H1 (cell line): Measurements from ENCODE around the gene STAM.

Experiments used
- BRCA1 ChIP-seq: IDR thresholded peaks from 2 replicates; pipeline ENCODE4 v1.6.1; 2012; ENCODE audit warnings: low read depth, low read length, improper control_type of control experiment
- POLR2AphosphoS5 ChIP-seq: IDR thresholded peaks from 2 replicates; pipeline ENCODE4 v1.6.1; 2011; ENCODE audit warnings: low read depth, low read length
- TF ChIP-seq, protein P1 (sequence below), 3 experiments: IDR thresholded peaks; 1 replicate in 2 of 3; 2 replicates in 1 of 3; pipeline versions ENCODE4 v1.5.1 to v1.6.1; 2011; ENCODE audit warnings: low read length in 3 of 3, mild to moderate bottlenecking in 3 of 3, inconsistent platforms in 2 of 3, low read depth in 1 of 3, moderate library complexity in 1 of 3; ENCODE audit not compliant: insufficient read depth in 1 of 3; ENCODE audit errors: control extremely low read depth in 1 of 3
- TF ChIP-seq, protein P2 (sequence below): IDR thresholded peaks from 2 replicates; pipeline ENCODE4 v1.6.1; 2011; ENCODE audit warnings: low read depth, mild to moderate bottlenecking, low read length; ENCODE audit not compliant: insufficient read depth

GRCh38 chr10:17689137-17689536, 45.2 kb downstream of the STAM start:
- TF ChIP-seq, protein P1, sequence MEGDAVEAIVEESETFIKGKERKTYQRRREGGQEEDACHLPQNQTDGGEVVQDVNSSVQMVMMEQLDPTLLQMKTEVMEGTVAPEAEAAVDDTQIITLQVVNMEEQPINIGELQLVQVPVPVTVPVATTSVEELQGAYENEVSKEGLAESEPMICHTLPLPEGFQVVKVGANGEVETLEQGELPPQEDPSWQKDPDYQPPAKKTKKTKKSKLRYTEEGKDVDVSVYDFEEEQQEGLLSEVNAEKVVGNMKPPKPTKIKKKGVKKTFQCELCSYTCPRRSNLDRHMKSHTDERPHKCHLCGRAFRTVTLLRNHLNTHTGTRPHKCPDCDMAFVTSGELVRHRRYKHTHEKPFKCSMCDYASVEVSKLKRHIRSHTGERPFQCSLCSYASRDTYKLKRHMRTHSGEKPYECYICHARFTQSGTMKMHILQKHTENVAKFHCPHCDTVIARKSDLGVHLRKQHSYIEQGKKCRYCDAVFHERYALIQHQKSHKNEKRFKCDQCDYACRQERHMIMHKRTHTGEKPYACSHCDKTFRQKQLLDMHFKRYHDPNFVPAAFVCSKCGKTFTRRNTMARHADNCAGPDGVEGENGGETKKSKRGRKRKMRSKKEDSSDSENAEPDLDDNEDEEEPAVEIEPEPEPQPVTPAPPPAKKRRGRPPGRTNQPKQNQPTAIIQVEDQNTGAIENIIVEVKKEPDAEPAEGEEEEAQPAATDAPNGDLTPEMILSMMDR (IDR thresholded peaks at IDR 0.05; ENCODE audit: control extremely low read depth in 1 of 3, insufficient read depth in 1 of 3, low read depth in 1 of 3, low read length in 3 of 3) = no peak
- TF ChIP-seq POLR2AphosphoS5 (no peak), BRCA1 (no peak)
- TF ChIP-seq, protein P2, sequence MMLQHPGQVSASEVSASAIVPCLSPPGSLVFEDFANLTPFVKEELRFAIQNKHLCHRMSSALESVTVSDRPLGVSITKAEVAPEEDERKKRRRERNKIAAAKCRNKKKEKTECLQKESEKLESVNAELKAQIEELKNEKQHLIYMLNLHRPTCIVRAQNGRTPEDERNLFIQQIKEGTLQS = no peak
